ENCODE data around the gene GTF2IRD1. TPM values are rescaled to one million over a fixed set of nuclear protein-coding genes. Genes with fewer than 3 reads are reported as not detected.
"Not testable (repeated sequence)": the region's sequence is repeated elsewhere in the genome, so short reads cannot be mapped to it uniquely, and the experiment has no call there.

Gene GTF2IRD1
- total RNA-seq, 2 donors from 2014 or later, result 18.3 to 29.5 TPM

GRCh38 chr7:74505471-74506324 is 52.0 kb downstream of the GTF2IRD1 start:
- no peaks in the 10 kb centered on the region for H3K36me3 ChIP-seq
- intact Hi-C loops (cut with DNase I), result no loop called here

GRCh38 chr7:74506325-74506724 is 52.6 kb downstream of the GTF2IRD1 start:
- H3K4me3 ChIP-seq, result no peak overlapping the region
- no peaks in the 10 kb centered on the region for H3K36me3 ChIP-seq
- H3K9ac ChIP-seq (ENCODE audit: low read depth in 2 of 2, low read length in 2 of 2), result peak overlapping the region in 1 of 2 donors; percentile 24
- H3K4me1 ChIP-seq, result no peaks in the 10 kb centered on the region
- H3K9me3 ChIP-seq, result no peaks in the 10 kb centered on the region
- no peak for TF ChIP-seq CTCF (IDR thresholded peaks at IDR 0.05)
- no peaks in the 10 kb centered on the region for H3K27me3 ChIP-seq
- intact Hi-C loops (cut with DNase I), result no loop called here
- DNase-seq, result no peak
- no peak overlapping the region for H3K27ac ChIP-seq

More at GRCh38 chr7:74505471-74506324, 52.0 kb downstream of the GTF2IRD1 start:
- H3K9me3 ChIP-seq, result no peaks in the 10 kb centered on the region
- H3K9ac ChIP-seq (ENCODE audit: low read depth in 2 of 2, low read length in 2 of 2), result no peak overlapping the region
- no peak for TF ChIP-seq CTCF (IDR thresholded peaks at IDR 0.05)
- DNase-seq, result no peak
- no peak overlapping the region for H3K4me3 ChIP-seq
- H3K27ac ChIP-seq, result no peak overlapping the region
- no peaks in the 10 kb centered on the region for H3K4me1 ChIP-seq
- no peaks in the 10 kb centered on the region for H3K27me3 ChIP-seq

- no peak overlapping the region for H3K4me3 ChIP-seq
- no peaks in the 10 kb centered on the region for H3K9me3 ChIP-seq
- no peaks in the 10 kb centered on the region for H3K27me3 ChIP-seq
- no peak for TF ChIP-seq CTCF (IDR thresholded peaks at IDR 0.05)
- intact Hi-C loops (cut with DNase I), result no loop called here
- no peak for DNase-seq
- H3K27ac ChIP-seq, result no peak overlapping the region
- no peak overlapping the region for H3K9ac ChIP-seq (ENCODE audit: low read depth in 2 of 2, low read length in 2 of 2)
- no peaks in the 10 kb centered on the region for H3K4me1 ChIP-seq
- no peaks in the 10 kb centered on the region for H3K36me3 ChIP-seq
Observed at GRCh38 chr7:74507538-74508319, 54.0 kb downstream of the GTF2IRD1 start.

GRCh38 chr7:74509453-74509852 is 55.7 kb downstream of the GTF2IRD1 start:
- intact Hi-C loops (cut with DNase I); H3K9ac ChIP-seq (ENCODE audit: low read depth in 2 of 2, low read length in 2 of 2); H3K27ac ChIP-seq; H3K27me3 ChIP-seq; H3K36me3 ChIP-seq; H3K4me1 ChIP-seq; H3K9me3 ChIP-seq; DNase-seq; H3K4me3 ChIP-seq: not testable (repeated sequence)

GRCh38 chr7:74511345-74511744 is 57.6 kb downstream of the GTF2IRD1 start:
- Histone ChIP-seq H3K4me1 (no peaks in the 10 kb centered on the region), H3K4me3 (no peak overlapping the region), H3K27ac (no peak overlapping the region), H3K27me3 (no peaks in the 10 kb centered on the region), H3K36me3 (no peaks in the 10 kb centered on the region), H3K9ac (ENCODE audit: low read depth in 2 of 2, low read length in 2 of 2) (no peak overlapping the region), H3K9me3 (no peaks in the 10 kb centered on the region)
- no peak for DNase-seq
- intact Hi-C loops (cut with DNase I), result no loop called here
- no peak for TF ChIP-seq CTCF (IDR thresholded peaks at IDR 0.05)
